OCI-LY7 (cell line): ENCODE results near the gene ZNF148. TPM values are rescaled to one million over a fixed set of nuclear protein-coding genes. Genes with fewer than 3 reads are reported as not detected.

Experiments used
- BruUV-seq: library from RNA; stranded (reverse); fragments of 400-500 nt; replicated peaks from 2 replicates; lab custom pipeline; 2021; lab: Mats Ljungman, UMichigan
- CTCF ChIA-PET: fragments of 300-600 bp; sonication (Branson Sonifier 250); formaldehyde crosslinking; loops from one replicate; lab custom pipeline; 2022; ENCODE audit warnings: antibody characterized with exemption; ENCODE audit not compliant: unreplicated experiment; lab: Charles Lee
- POLR2A ChIA-PET: fragments of 300-600 bp; sonication (Branson Sonifier 250); formaldehyde crosslinking; loops from one replicate; lab custom pipeline; 2022; ENCODE audit warnings: antibody characterized with exemption; lab: Charles Lee
- DNase-seq: peaks from one replicate; pipeline ENCODE4 v3.0.0-alpha.2; 2015; ENCODE audit warnings: low spot score
- H2AFZ ChIP-seq: fragments of 200-600 bp; sonication (generic), shearing (Covaris generic); 2 replicates; pipeline ENCODE4 v1.6.1; 2014; ENCODE audit warnings: mild to moderate bottlenecking, antibody characterized with exemption, low read length, moderate library complexity
- H3K27ac ChIP-seq: fragments of 200-600 bp; sonication (generic); 2 replicates; pipeline ENCODE4 v1.5.1; 2014; ENCODE audit warnings: mixed run types, low read depth, mild to moderate bottlenecking, moderate library complexity, low read length, inconsistent platforms; ENCODE audit not compliant: poor library complexity, severe bottlenecking
- H3K36me3 ChIP-seq: fragments of 200-600 bp; sonication (generic); 2 replicates; pipeline ENCODE4 v1.6.1; 2014; ENCODE audit warnings: mild to moderate bottlenecking, antibody characterized with exemption, low read length, moderate library complexity, mixed read lengths; ENCODE audit not compliant: insufficient read depth
- H3K4me1 ChIP-seq: fragments of 200-600 bp; sonication (generic); 2 replicates; pipeline ENCODE4 v1.5.1; 2014; ENCODE audit warnings: mild to moderate bottlenecking, low read length; ENCODE audit not compliant: insufficient read depth, poor library complexity, severe bottlenecking
- H3K4me2 ChIP-seq: fragments of 200-600 bp; sonication (generic); 2 replicates; pipeline ENCODE4 v1.6.1; 2014; ENCODE audit warnings: mild to moderate bottlenecking, low read length
- H3K4me3 ChIP-seq: fragments of 200-600 bp; sonication (generic); 2 replicates; pipeline ENCODE4 v1.5.1; 2014; ENCODE audit warnings: mild to moderate bottlenecking, low read depth, low read length; ENCODE audit not compliant: poor library complexity, severe bottlenecking
- H3K79me2 ChIP-seq: fragments of 200-600 bp; sonication (generic); 2 replicates; pipeline ENCODE4 v1.6.1; 2016; ENCODE audit warnings: low read depth, mild to moderate bottlenecking, low read length, moderate library complexity, mixed read lengths; ENCODE audit not compliant: insufficient read depth
- H3K9me2 ChIP-seq: fragments of 200-600 bp; sonication (generic); 2 replicates; pipeline ENCODE4 v1.6.1; 2016; ENCODE audit warnings: mild to moderate bottlenecking, low read length, mixed read lengths; ENCODE audit not compliant: insufficient read depth
- H3K9me3 ChIP-seq: fragments of 200-600 bp; sonication (generic); 2 replicates; pipeline ENCODE4 v1.6.1; 2014; ENCODE audit warnings: mild to moderate bottlenecking, mixed run types, low read length, mixed read lengths
- H4K20me1 ChIP-seq: fragments of 200-600 bp; sonication (generic); 2 replicates; pipeline ENCODE4 v1.6.1; 2014; ENCODE audit warnings: mild to moderate bottlenecking, antibody characterized with exemption, low read length, moderate library complexity, mixed read lengths; ENCODE audit not compliant: insufficient read depth
- CTCF ChIP-seq: fragments of 200-600 bp; sonication (generic); conservative IDR thresholded peaks from 2 replicates; pipeline ENCODE4 v1.5.1; 2014; ENCODE audit warnings: mild to moderate bottlenecking, antibody characterized with exemption, low read length, moderate library complexity, mixed read lengths
- EZH2phosphoT487 ChIP-seq: fragments of 200-600 bp; sonication (generic); IDR thresholded peaks from 2 replicates; pipeline ENCODE4 v1.6.1; 2018; ENCODE audit warnings: low read depth, borderline replicate concordance, mild to moderate bottlenecking, mixed run types, antibody characterized with exemption, low read length, moderate library complexity, mixed read lengths
- intact Hi-C: fragments of 100-400 bp; cut with micrococcal nuclease; formaldehyde crosslinking; loops from one replicate; pipeline ENCODE4 v1.10.0; 2022; ENCODE audit not compliant: unreplicated experiment
- total RNA-seq, 2 experiments: library from RNA; depleted of rRNA in 1 of 2; stranded (reverse); fragments of >200 nt in 1 of 2; shearing (Covaris generic) in 1 of 2; gene quantifications; 2 replicates each; pipeline ENCODE4 v1.2.3, GENCODE V29; 2014 to 2022

ZNF148 gene
- total RNA-seq, 2 experiments from 2014 or later, result 19.8 to 35.4 TPM

- POLR2A ChIA-PET, result interaction anchor here (0.6 to 1.1 kb wide), 4 partner anchors 16 to 272 kb away, joined by 3 to 4 read pairs (median 4); no protein-coding TSS in a partner anchor
- peaks cover 10% of the 10 kb centered on the region for H3K36me3 ChIP-seq
- no peaks in the 10 kb centered on the region for H4K20me1 ChIP-seq
- no peaks in the 10 kb centered on the region for H3K79me2 ChIP-seq
- H3K4me2 ChIP-seq, result no peak overlapping the region
- CTCF ChIA-PET, result no interaction called here
- no peak overlapping the region for H3K4me3 ChIP-seq
- no peaks in the 10 kb centered on the region for H3K4me1 ChIP-seq
- H2AFZ ChIP-seq, result no peak overlapping the region
- H3K9me3 ChIP-seq, result 0 out of 2 replicates have a peak, but pooled peaks cover 4% of the 10 kb centered on the region
- no peak for DNase-seq
- no peaks in the 10 kb centered on the region for H3K9me2 ChIP-seq
- no TSS peak for BruUV-seq
- H3K27ac ChIP-seq, result no peak overlapping the region
- intact Hi-C loops, result no loop called here
- TF ChIP-seq CTCF, result no peak
- no peak for TF ChIP-seq EZH2phosphoT487
Measured at GRCh38 chr3:125262161-125262560, 113.0 kb downstream of the ZNF148 start.

- no peak for DNase-seq
- TF ChIP-seq CTCF, result no peak
- no peak for TF ChIP-seq EZH2phosphoT487
- ChIA-PET POLR2A (interaction anchor here (0.6 to 1.0 kb wide), 3 partner anchors 12 to 222 kb away, joined by 3 read pairs; no protein-coding TSS in a partner anchor), CTCF (no interaction called here)
- Histone ChIP-seq H3K79me2 (no peaks in the 10 kb centered on the region), H3K4me2 (no peak overlapping the region), H2AFZ (no peak overlapping the region), H3K27ac (no peak overlapping the region), H3K4me1 (no peaks in the 10 kb centered on the region), H3K9me2 (no peaks in the 10 kb centered on the region), H4K20me1 (no peaks in the 10 kb centered on the region), H3K36me3 (peaks cover 16% of the 10 kb centered on the region), H3K4me3 (no peak overlapping the region), H3K9me3 (peaks cover 9% of the 10 kb centered on the region; the same call in 1 of the 2 replicates)
- no TSS peak for BruUV-seq
- intact Hi-C loops, result no loop called here
Measured at GRCh38 chr3:125261031-125261430, 114.1 kb downstream of the ZNF148 start.

GRCh38 chr3:125260158-125260557, 115.0 kb downstream of the ZNF148 start:
- Histone ChIP-seq H4K20me1 (no peaks in the 10 kb centered on the region), H3K4me3 (no peak overlapping the region), H3K79me2 (no peaks in the 10 kb centered on the region), H3K4me1 (no peaks in the 10 kb centered on the region), H3K4me2 (no peak overlapping the region), H3K9me2 (no peaks in the 10 kb centered on the region), H3K27ac (no peak overlapping the region), H3K9me3 (peaks cover 9% of the 10 kb centered on the region; the same call in 1 of the 2 replicates), H3K36me3 (peaks cover 16% of the 10 kb centered on the region), H2AFZ (no peak overlapping the region)
- intact Hi-C loops, result no loop called here
- ChIA-PET POLR2A (no interaction called here), CTCF (no interaction called here)
- no peak for TF ChIP-seq CTCF
- TF ChIP-seq EZH2phosphoT487, result no peak
- BruUV-seq, result no TSS peak
- no peak for DNase-seq
